ENCODE measurements around the gene CCNY.

The CCNY gene

DNA sequence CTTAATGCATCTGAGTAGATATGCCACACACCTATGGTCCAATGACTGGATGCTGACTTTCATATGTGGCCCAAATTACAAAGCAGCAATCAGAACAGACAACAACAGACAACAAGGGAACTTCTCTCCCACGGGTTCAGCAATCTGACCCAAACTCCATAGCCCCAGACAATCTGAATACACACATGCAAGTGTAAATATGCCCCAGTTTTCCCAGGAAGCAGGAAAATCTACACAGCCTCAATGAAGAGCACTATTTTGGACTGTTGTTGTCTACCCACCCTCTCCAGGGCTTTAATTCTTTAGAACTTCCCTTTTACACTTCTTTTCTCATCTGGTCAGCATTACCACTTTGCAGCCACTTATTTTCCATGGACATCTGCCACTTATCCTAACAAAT, 2.0 kb upstream of the CCNY start:
- DNase-seq (ENCODE audit: low spot score), result no peak

DNA sequence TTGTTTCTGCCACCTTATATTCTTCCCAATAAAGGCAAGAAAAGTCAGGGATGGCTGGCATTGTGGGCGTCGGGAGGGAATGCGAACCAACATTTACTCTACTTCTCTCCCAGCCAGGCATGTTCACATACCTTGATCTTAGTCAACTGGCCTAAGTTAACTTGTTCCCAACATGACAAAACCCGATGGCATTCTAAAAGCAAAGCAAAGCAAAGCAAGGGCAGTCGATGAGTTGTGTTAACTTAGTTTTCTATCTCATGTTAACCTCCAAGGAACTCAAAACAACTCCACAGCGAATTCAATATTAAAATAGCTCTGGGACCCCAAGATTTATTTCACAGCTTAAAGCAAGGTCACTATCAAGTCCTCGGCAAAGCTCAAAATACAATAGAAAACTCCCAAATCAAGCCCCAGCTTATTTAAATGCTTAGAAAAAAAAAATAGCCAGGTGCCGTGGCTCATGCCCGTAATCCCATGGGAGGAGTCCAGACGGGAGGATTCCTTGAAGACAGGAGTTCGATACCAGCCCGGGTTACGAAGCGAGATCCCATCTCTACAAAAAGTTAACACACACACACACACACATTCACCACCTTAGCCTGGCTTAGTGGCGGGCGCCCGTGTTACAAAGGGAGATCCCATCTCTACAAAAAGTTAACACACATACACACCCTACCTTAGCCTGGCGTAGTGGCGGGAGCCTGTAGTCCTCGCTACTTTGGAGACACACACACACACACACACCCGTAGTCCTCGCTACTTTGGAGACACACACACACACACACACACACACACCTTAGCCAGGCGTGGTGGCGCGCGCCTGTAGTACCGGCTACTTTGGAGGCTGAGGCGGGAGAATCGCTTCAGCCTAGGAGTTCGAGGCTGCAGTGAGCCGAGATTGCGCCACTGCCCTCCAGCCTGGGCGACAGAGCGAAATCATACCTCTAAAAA, 901 bp upstream of the CCNY start:
- DNase-seq (ENCODE audit: low spot score), result no peak

DNA sequence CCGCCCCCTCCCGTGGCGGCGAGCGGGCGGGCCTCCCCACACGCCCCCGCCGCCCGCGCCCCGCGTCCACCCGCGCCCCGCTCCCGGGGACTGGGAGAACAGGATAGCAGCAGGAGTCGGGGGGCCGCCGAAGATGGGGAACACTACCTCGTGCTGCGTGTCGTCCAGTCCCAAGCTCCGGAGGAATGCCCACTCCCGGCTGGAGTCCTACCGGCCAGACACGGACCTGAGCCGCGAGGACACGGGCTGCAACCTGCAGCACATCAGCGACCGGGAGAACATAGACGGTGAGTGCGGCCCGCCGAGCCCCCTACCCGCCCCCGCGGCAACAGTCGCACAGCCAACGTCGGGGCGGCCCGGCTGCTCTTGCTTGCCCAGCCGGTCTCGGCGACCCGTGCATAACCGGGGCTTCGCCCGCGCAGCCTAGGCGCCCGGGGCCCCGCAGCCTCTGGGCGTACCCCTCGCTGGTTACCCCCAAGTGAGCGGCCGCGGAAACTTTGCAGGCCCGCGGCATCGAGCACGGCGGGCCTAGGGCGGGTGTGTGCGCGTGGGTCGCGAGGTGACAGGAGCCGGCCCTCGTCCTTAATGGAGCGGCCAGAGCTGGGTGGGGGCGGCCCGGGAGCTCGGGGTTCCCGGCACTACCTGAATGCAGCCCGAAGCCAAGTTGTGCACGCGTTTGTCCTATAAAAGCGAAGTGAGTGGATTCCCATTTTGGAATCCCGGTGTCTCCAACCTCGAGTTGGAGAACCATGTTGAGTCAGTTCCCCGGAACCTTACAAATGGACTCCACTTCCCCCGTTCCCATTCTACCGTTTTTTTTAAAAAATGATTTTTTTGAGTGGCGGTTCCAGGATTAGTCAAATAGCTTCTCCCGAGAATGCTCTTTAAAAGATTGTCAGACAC, 863 bp downstream of the CCNY start:
- no peak for DNase-seq (ENCODE audit: low spot score)

DNA sequence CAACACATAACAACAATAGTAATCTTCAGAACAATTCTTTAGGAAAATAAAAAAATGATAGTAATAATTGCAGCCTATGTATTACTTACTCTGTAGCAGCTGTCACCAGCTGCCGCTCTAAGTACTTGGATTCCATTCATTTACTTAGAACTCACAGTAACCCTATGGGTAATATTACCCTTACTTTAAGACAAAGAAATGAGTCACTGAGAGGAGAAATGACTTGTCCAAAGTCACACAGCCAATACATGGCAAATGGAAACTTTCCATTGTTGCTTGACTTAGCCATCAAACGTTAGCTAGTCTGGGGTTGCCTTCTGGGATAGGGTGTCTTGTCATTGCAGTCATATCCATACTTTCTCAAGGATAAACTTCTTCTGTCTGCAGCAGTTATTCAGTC, 3.6 kb downstream of the CCNY start:
- no peak for DNase-seq (ENCODE audit: low spot score)

DNA sequence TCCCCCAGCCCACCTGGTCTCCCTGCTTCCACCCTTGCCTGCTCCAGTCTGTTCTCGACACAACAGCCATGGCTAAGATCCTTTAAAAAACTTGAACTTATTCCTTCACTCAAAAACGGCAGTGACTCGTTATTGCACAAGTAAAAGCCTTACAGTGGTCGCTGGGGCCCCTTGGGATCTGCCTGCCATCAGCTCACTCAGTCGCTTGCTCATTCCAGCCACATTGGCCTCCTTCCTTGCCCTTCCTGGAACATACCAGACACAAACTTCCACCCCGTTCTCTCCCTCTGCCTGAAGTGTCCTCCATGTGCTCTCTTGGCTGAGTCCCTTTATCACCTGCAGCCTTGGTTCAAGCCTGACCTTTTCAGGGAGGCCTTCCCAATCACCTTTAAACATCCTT, 4.7 kb downstream of the CCNY start:
- DNase-seq (ENCODE audit: low spot score), result no peak

DNA sequence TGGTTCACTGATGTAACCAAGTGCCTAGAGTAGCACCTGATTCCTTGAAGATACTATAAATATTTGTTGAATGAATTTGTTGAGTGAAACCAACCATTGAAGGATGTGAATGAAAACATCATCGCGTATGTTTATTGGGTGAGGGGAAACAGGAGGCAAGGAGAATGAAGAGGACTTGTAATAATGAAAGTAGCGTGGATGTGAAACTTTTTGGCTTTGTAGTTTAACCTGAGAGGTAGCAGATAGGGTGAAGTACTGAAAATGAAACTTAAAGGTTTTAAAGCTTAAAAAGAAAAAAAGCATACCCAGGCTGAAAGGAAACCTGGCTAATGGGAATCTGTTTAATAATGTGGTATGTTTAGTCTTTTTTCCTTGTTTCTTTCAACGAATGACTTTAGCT, 5.2 kb downstream of the CCNY start:
- DNase-seq (ENCODE audit: low spot score), result no peak

DNA sequence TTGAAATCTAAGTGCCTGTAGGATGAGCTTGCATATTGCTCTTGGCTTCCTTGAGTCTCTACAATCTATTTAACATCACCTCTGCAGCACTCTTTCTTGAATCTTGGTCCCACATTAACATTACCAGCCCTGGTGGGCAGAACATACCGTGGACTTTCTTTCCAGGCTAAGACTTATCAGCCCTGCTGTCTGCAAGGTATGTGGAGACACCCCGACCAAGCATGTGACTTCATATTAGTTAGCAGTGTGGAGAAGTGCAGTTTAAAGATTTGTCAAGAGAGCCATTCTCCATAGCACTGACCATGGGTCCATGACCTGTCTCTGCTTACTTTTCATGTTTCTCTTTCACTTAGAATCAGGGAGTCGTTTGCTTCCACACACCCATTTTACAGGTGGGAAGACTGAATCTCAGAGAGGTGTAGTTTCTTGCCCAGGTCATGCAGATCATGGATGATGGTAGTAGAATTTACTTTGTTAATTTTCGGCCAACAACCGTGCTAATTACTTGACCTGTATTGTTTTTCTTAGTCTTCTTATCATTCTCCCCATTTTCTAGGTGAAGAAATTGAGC, 6.0 kb downstream of the CCNY start:
- DNase-seq (ENCODE audit: low spot score), result no peak

DNA sequence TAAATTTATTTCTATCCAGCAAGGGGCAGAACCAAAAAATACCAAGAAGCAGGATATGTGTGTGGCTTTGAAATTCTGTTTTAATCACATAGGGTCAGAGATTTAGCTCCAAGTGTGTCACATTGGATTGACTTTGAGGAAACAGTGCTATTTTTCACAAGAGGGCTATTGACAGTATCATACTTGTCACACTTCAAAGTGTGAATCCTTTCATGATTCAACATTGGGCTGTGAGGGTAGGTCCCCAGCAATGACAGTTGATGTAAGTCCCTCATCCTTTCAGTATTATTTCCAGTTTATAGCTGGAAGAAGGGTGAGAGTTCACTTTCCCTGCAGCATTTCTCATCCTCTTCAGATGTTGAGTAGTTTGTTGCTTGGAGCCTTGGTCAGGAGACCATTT, 7.4 kb downstream of the CCNY start:
- DNase-seq (ENCODE audit: low spot score), result no peak

DNA sequence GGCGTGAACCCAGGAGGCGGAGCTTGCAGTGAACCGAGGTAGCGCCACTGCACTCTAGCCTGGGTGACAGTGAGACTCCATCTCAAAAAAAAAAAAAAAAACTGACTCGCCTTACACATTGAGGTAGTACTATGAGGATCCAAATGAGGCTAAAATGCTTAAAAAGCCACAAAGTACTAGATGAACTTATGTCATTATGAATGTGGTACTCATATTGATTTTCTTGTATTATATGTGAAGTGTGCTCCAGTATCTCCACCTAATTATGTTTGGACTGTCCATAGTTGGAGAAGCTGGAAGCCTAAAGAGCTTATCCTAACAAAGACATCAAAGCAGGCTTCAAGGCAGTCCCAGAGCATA, 9.1 kb downstream of the CCNY start:
- DNase-seq (ENCODE audit: low spot score), result no peak

DNA sequence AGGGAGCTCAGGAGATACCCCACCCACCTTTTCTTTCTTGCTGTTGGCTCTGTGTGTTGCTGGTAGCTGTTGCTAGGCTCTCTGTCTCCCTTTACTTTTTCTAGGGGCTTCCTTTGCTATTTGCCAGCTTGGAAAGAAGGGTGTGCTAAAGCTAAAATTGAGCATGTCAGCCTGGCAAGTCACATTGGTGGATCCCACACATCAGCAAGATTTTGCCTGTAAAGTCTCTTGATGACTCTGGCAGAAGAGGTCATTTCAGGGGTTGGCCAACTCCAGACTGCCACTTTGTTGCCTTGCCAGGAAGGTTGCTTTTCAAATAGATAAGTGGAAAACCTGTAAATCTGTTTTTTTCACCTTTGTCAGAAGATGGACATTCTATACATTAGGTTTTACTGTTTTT, 9.9 kb downstream of the CCNY start:
- DNase-seq (ENCODE audit: low spot score), result no peak

DNA sequence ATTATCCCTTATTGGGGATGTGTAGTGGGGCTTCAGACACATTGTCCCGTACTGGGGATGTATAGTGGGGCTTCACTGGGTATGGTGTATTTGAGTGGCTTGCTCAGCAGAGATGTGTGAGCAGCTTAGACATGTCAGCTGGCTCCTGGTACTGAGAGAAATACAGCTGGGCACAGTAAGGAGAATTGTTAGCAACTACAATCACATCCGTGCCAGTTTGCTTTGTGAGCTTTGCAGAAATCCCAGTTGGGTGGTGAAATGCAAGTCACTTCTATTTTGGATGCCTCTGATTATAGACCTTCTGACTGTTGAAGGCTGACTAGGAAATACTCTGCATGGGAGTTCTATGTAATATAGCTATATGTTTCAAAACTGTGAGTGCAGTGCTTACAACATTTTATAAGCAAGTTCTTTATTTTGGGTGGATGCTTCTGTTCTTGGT, 10.8 kb downstream of the CCNY start:
- DNase-seq (ENCODE audit: low spot score), result no peak

DNA sequence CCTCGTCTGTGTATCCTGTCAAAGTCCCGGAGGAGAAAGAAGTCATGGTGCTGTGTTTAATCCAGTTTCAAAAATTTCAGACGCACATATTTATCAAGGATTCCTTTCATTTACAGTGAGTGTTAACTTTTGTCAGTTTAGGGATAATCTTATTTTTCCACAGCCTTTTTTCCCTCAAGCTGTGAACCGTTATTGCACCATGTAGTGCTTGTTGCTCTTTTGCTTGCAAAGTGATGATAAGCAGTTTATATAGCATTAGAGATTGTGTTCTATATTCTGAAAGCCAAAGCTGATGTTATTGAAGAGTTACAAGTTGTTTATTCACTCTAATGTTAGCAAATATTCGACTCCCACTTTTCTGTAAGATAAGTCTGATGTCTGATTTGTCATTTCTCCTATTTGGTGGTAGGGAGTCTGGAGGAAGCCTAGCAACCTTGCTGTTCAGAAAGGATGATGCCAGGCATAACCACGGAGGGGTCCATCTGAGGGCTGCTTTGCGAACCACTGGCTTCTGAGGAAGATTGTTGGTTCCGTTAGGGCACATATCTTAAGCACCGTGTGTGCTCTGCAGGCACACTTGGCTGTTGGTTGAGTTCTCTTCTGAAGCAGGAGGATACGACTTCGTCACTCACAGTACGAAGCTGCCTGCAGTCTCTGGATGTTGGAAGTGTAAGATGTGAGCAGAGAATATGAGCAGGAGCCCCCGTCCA, 11.7 kb downstream of the CCNY start:
- no peak for DNase-seq (ENCODE audit: low spot score)

DNA sequence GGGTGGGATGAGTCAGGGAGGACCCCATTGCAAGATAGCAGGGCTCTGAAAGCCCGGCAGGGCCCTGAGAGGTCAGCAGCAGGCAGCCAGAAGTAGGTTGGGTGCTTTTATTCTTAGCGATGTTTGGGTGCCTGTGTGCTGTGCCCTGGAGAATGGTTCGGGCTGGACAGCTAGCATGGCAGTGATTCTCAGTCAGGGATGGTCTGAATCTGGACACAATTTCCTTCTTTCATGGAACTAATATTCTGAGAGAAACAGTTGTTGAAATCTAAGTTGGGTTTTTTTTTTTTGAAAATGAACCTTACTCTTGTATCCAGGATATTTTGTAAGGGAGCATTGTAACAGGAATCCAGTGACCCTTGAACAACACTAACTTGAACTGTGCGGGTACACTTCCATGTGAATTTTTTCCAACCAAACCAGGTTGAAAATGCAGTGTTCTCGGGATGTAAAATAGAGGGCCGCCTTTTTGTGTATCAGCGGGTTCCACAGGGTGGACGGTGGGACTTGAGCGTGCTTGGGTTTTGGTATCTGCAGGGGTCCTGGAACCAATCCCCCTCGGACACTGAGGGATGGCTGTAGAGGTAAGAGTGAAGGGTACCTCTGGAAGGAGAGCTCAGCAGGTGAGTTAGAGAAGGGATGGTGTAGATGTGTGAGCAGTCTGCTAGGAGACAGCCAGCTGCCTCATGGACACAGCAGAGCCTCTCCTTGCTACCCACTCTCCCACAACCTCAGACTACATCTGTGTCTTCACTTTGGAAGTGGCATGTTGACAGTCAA, 12.5 kb downstream of the CCNY start:
- DNase-seq (ENCODE audit: low spot score), result no peak

DNA sequence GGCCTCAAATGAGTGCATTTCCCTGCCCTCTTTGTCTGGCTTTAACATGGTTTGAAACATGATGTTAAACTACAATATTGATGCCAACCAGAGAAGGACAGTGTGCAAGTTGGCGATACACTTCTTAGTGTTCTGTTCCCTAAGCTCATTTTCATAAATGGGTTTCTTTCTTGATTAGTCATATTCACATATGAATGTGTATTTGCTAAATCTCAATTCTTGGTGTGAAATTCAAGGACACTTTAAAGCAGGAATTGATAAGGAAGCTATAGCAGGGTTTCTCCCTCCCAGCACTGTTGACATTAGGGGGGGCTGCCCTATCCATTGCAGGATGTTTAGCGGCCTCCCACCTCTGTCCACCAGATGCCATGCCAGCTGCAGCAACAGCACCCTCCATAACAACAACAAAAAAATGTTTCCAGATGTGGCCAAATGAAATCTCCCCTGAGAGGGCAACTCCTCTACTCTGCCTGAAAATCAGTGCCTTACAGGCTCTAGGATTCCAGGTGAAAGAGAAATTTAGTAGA, 13.1 kb downstream of the CCNY start:
- DNase-seq (ENCODE audit: low spot score), result no peak

DNA sequence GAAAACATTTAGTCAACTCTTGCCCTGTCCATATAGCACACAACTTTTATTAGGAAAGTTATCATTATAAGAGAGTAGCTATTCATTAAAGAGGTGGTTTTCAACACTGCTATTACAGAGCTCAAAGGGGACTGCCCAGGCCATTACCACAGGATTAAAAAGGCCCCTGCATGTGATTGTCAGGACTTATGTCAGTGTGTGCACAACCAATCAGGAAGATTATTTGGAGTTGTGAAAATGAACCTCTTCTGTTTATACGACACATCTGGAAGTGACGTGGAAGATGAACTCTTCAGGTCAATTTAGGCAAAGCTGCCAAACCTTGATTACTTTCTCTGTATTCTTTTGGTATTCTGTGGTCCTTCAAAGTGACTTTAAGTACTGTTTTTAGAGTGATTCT, 14.7 kb downstream of the CCNY start:
- DNase-seq (ENCODE audit: low spot score), result no peak

DNA sequence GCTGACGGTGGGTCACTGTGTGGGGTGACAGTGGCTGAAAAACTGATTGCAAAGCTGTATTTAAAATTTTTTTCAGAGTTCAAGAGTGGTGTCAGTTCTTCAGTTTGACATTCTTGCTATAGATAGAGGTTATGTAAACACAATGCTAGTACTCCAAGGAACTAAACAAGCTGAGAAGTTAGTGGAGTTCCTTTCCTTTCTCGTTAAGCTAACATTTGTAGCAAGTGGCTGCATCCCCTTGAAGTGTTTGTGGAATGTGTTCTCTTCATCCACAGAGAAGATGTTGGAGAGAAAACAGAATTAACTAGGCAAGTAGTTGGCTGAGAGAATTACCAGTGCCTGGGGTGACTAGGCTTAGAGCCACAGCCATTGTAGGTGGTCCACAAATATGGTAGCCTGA, 15.8 kb downstream of the CCNY start:
- no peak for DNase-seq (ENCODE audit: low spot score)

DNA sequence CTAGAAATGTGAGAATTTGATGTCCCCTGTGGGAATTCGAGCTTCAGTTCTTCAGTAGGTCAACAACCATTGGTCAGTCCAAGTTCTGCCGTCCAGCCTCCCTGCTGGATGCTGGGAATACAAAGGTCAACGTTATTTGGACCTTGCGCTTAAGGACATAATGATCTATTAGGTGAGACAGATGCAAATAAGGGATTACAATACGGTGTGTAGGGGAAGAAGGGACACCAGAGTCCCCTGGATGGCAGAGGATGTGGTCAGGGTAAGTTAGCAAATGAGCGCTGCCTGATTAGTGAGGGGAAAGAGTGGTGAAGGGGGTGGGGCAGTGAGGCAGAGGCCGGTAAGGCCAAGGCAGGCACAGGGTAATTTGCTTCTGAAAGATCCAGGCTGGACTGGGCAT, 16.2 kb downstream of the CCNY start:
- no peak for DNase-seq (ENCODE audit: low spot score)

DNA sequence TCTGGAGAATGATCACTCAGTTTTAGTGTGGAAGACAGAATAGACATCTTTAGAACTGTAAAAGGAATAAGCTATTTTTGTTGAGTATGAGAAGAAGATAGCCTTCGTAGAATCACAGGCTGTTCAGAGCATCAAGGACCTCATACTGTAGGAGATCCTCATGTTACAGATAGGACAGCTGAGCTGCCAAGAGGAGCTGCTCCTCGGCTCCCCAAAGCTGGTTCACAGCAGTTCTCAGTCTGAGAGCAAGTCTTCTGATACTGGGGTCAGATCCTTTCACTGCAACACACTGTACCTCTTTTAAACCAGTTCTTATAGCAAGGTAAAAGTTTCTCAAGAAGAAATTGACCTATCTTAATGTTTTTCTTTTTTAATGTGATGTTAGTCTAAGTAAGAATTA, 17.1 kb downstream of the CCNY start:
- no peak for DNase-seq (ENCODE audit: low spot score)

DNA sequence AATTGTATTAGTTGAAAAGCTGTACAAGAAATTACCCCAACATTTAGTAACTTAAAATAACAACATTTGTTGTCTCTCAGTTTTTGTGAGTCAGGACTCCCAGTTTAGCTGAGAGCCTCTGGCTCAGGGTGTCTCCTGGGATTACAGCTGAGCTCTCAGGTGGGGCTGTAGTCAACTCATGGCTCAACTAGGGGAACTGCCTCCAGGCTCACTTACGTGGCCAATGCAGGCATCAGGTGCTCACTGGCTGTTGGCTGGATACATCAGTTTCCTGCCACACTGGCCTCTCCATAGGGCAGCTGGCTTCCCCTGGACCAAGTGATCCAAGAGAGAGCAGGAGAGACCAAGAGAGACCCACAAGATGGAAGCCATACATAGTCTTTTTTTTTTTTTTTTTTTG, 17.5 kb downstream of the CCNY start:
- no peak for DNase-seq (ENCODE audit: low spot score)

DNA sequence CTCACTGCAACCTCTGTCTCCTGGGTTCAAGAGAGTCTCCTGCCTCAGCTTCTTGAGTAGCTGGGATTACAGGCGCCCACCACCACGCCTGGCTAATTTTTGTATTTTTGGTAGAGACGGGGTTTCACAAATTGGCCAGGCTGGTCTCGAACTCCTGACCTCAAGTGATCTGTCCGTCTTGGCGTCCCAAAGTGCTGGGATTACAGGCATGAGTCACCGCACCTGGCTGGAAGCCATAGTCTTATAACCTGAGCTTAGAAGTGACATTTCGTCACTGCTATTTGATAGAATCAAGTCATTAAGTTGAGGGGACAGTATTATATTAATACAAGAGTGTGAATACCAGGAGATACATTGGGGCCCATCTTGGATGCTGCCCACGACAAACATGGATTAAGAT, 17.9 kb downstream of the CCNY start:
- peak; percentile 30 for DNase-seq (ENCODE audit: low spot score)
